SU-DHL-6 (cell line): ENCODE results near the gene ANKRD44.

Experiments used
- EZH2phosphoT487 ChIP-seq: fragments of 200-600 bp; sonication (generic), shearing (Covaris generic); conservative IDR thresholded peaks from 2 replicates; pipeline ENCODE4 v1.6.1; 2018; ENCODE audit warnings: mild to moderate bottlenecking, antibody characterized with exemption, low read length, moderate library complexity, mixed read lengths
- TF ChIP-seq, protein P1 (sequence below): fragments of 200-600 bp; sonication (generic); IDR thresholded peaks from one replicate; pipeline ENCODE4 v1.5.1; 2017; ENCODE audit warnings: antibody characterized with exemption, mild to moderate bottlenecking, low read length, moderate library complexity; ENCODE audit not compliant: insufficient read depth, poor library complexity, severe bottlenecking

- TF ChIP-seq, protein P1, sequence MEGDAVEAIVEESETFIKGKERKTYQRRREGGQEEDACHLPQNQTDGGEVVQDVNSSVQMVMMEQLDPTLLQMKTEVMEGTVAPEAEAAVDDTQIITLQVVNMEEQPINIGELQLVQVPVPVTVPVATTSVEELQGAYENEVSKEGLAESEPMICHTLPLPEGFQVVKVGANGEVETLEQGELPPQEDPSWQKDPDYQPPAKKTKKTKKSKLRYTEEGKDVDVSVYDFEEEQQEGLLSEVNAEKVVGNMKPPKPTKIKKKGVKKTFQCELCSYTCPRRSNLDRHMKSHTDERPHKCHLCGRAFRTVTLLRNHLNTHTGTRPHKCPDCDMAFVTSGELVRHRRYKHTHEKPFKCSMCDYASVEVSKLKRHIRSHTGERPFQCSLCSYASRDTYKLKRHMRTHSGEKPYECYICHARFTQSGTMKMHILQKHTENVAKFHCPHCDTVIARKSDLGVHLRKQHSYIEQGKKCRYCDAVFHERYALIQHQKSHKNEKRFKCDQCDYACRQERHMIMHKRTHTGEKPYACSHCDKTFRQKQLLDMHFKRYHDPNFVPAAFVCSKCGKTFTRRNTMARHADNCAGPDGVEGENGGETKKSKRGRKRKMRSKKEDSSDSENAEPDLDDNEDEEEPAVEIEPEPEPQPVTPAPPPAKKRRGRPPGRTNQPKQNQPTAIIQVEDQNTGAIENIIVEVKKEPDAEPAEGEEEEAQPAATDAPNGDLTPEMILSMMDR = peak; percentile 57
- no peak for TF ChIP-seq EZH2phosphoT487
Observed at GRCh38 chr2:197113275-197113711, 197.3 kb downstream of the ANKRD44 start.
